ENCODE measurements around the gene SPAG16. TPM values are rescaled to one million over a fixed set of nuclear protein-coding genes. Genes with fewer than 3 reads are reported as not detected.

The SPAG16 gene
- total RNA-seq, 1 experiment from 2014 or later = 17.2 TPM

DNA sequence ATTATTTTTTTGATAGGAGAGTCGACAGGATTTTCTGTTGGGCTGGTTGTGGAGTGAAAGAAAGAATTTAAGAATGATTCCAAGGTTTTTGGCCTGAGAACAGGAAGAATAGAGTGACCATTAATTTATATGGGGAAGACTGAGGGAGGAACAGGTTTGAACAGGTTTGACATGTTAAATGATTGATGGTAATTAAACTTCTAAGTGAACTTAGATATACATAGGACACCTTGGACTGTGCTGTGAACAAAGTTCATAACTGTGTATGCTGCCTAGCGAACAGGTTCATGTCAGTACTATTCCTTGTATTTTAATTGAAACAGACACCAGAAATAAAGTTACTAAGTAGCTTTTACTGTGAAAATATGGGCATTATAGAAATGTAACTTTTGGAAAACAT, 212.0 kb downstream of the SPAG16 start:
- Histone ChIP-seq H3K27ac (ENCODE audit: low read length) (no peak overlapping the region), H3K9me2 (replicated peaks; ENCODE audit: low read length) (no peaks in the 10 kb centered on the region), H3F3A (ENCODE audit: low read length, unreplicated experiment) (no peaks in the 10 kb centered on the region), H3K79me2 (ENCODE audit: low read length) (no peaks in the 10 kb centered on the region), H2AFZ (ENCODE audit: low read length) (no peak overlapping the region), H3K9me3 (ENCODE audit: low read length) (no peaks in the 10 kb centered on the region), H3K4me3 (ENCODE audit: low read length) (no peak overlapping the region), H3K9ac (ENCODE audit: low read length) (no peak overlapping the region), H3K36me3 (ENCODE audit: low read depth, low read length) (no peaks in the 10 kb centered on the region), H4K20me1 (ENCODE audit: low read length) (no peaks in the 10 kb centered on the region), H3K4me1 (ENCODE audit: insufficient read depth, low read length) (no peaks in the 10 kb centered on the region), H3K27me3 (ENCODE audit: low read length) (no peaks in the 10 kb centered on the region), H3K4me2 (ENCODE audit: low read length) (no peak overlapping the region)
- ChIA-PET POLR2A (ENCODE audit: unreplicated experiment) (no interaction called here), CTCF (no interaction called here)
- intact Hi-C loops (cut with micrococcal nuclease) = no loop called here
- TF ChIP-seq, protein P1, sequence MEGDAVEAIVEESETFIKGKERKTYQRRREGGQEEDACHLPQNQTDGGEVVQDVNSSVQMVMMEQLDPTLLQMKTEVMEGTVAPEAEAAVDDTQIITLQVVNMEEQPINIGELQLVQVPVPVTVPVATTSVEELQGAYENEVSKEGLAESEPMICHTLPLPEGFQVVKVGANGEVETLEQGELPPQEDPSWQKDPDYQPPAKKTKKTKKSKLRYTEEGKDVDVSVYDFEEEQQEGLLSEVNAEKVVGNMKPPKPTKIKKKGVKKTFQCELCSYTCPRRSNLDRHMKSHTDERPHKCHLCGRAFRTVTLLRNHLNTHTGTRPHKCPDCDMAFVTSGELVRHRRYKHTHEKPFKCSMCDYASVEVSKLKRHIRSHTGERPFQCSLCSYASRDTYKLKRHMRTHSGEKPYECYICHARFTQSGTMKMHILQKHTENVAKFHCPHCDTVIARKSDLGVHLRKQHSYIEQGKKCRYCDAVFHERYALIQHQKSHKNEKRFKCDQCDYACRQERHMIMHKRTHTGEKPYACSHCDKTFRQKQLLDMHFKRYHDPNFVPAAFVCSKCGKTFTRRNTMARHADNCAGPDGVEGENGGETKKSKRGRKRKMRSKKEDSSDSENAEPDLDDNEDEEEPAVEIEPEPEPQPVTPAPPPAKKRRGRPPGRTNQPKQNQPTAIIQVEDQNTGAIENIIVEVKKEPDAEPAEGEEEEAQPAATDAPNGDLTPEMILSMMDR (conservative IDR thresholded peaks at IDR 0.05; ENCODE audit: low read depth, low read length) = no peak
- no peak for TF ChIP-seq EZH2 (IDR thresholded peaks at IDR 0.05; ENCODE audit: low read length, unreplicated experiment)
- no peak for TF ChIP-seq EZH2phosphoT487 (IDR thresholded peaks at IDR 0.05; ENCODE audit: borderline replicate concordance, low read length)
- ATAC-seq = no peak
- BruUV-seq (replicated peaks) = no TSS peak
- DNase-seq = no peak

DNA sequence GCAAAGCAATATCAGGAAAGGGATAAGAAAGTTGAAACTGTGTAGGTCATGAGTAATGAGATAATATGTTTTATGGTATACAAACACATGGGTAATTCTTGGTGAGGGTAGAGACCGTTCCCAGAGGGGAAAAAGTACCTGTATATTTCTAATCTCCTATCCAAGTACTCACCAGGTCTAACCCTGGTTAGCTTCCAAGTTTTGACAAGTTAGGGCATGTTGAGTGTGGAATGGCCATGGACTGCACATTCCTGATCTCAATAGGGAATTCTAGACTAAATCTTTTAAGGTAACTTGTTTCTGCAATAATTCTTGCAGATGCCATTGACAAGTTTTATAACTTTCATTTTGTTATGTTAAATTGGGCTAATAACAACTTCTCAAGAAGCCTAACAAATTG, 216.6 kb downstream of the SPAG16 start:
- TF ChIP-seq EZH2phosphoT487 (IDR thresholded peaks at IDR 0.05; ENCODE audit: borderline replicate concordance, low read length) = no peak
- TF ChIP-seq, protein P1 (conservative IDR thresholded peaks at IDR 0.05; ENCODE audit: low read depth, low read length) = no peak
- TF ChIP-seq EZH2 (IDR thresholded peaks at IDR 0.05; ENCODE audit: low read length, unreplicated experiment) = no peak
- no peak for ATAC-seq
- ChIA-PET CTCF (no interaction called here), POLR2A (ENCODE audit: unreplicated experiment) (no interaction called here)
- intact Hi-C loops (cut with micrococcal nuclease) = no loop called here
- no peaks in the 10 kb centered on the region for H3K9me2 ChIP-seq (replicated peaks; ENCODE audit: low read length)
- H4K20me1 ChIP-seq (ENCODE audit: low read length) = no peaks in the 10 kb centered on the region
- no peaks in the 10 kb centered on the region for H3K27me3 ChIP-seq (ENCODE audit: low read length)
- no peak overlapping the region for H3K4me2 ChIP-seq (ENCODE audit: low read length)
- no peaks in the 10 kb centered on the region; the same call in 1 of the 2 replicates for H3K9me3 ChIP-seq (ENCODE audit: low read length)
- H2AFZ ChIP-seq (ENCODE audit: low read length) = no peak overlapping the region
- no peaks in the 10 kb centered on the region for H3K79me2 ChIP-seq (ENCODE audit: low read length)
- H3K36me3 ChIP-seq (ENCODE audit: low read depth, low read length) = no peaks in the 10 kb centered on the region
- DNase-seq = no peak
- no peak overlapping the region for H3K4me3 ChIP-seq (ENCODE audit: low read length)
- no peak overlapping the region for H3K9ac ChIP-seq (ENCODE audit: low read length)
- H3K4me1 ChIP-seq (ENCODE audit: insufficient read depth, low read length) = no peaks in the 10 kb centered on the region
- no TSS peak for BruUV-seq (replicated peaks)
- no peaks in the 10 kb centered on the region for H3F3A ChIP-seq (ENCODE audit: low read length, unreplicated experiment)
- H3K27ac ChIP-seq (ENCODE audit: low read length) = no peak overlapping the region

DNA sequence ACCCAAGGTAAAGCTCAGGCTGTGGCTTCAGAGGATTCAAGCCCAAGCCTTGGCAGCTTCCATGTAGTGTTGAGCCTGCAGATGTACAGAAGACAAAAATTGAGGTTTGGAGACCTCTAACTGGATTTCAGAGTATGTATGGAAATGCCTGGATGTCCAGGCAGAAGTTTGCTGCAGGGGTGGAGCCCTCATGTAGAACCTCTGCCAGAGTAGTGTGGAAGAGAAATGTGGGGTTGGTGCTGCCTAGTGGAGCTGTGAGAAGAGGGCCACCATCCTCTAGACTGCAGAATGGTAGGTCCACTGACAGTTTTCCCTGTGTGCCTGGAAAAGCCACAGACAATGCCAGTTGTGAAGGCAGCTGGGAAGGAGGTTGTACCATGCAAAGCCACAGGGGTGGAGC, 239.9 kb downstream of the SPAG16 start:
- Histone ChIP-seq H4K20me1 (ENCODE audit: low read length) (no peaks in the 10 kb centered on the region), H3F3A (ENCODE audit: low read length, unreplicated experiment) (no peaks in the 10 kb centered on the region), H2AFZ (ENCODE audit: low read length) (no peak overlapping the region), H3K9ac (ENCODE audit: low read length) (no peak overlapping the region), H3K4me1 (ENCODE audit: insufficient read depth, low read length) (no peaks in the 10 kb centered on the region), H3K9me2 (replicated peaks; ENCODE audit: low read length) (0 out of 2 replicates have a peak, but pooled peaks cover under 1% of the 10 kb centered on the region), H3K79me2 (ENCODE audit: low read length) (no peaks in the 10 kb centered on the region), H3K4me2 (ENCODE audit: low read length) (no peak overlapping the region), H3K36me3 (ENCODE audit: low read depth, low read length) (no peaks in the 10 kb centered on the region), H3K27ac (ENCODE audit: low read length) (no peak overlapping the region), H3K27me3 (ENCODE audit: low read length) (no peaks in the 10 kb centered on the region), H3K4me3 (ENCODE audit: low read length) (no peak overlapping the region), H3K9me3 (ENCODE audit: low read length) (0 out of 2 replicates have a peak, but pooled peaks cover 5% of the 10 kb centered on the region)
- CTCF ChIA-PET = no interaction called here
- intact Hi-C loops (cut with micrococcal nuclease) = no loop called here
- no TSS peak for BruUV-seq (replicated peaks)
- no peak for DNase-seq
- POLR2A ChIA-PET (ENCODE audit: unreplicated experiment) = no interaction called here
- no peak for ATAC-seq
- no peak for TF ChIP-seq EZH2 (IDR thresholded peaks at IDR 0.05; ENCODE audit: low read length, unreplicated experiment)
- no peak for TF ChIP-seq EZH2phosphoT487 (IDR thresholded peaks at IDR 0.05; ENCODE audit: borderline replicate concordance, low read length)
- TF ChIP-seq, protein P1 (conservative IDR thresholded peaks at IDR 0.05; ENCODE audit: low read depth, low read length) = no peak
